DMS79 (cell line): ENCODE measurements around the gene IFNL3.
"Not testable (repeated sequence)": the region's sequence is repeated elsewhere in the genome, so short reads cannot be mapped to it uniquely, and the experiment has no call there.

Source experiments
- DNase-seq: peaks from one replicate; lab custom pipeline; 2025; lab: John Stamatoyannopoulos, UW

IFNL3 gene

DNA sequence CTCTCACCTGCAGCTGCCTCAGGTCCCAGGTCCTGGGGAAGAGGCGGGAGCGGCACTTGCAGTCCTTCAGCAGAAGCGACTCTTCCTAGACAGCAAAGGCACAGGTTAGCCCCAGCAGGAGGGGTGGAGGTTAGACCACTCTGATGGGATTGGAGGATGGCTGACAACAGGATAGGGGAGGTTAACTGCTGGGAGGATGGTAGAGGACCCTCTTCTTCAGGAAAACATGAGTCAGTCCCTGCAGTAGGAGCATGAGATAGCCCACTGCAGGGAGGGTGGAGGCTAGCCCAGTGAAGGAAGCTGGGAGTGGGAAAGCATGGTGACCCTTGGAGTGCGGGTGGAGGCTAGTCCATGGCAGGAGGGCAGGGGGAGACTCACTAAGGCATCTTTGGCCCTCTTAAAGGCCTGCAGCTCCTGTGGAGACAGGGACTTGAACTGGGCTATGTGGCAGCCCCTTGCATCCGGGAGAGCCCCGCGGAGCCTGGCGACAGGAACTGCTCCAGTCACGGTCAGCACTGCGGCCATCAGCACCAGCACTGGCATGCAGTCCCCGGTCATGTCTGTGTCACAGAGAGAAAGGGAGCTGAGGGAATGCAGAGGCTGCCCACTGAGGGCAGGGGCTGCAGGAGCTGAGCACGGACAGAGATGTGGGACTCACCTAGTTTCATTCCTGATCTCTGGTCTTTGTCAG is at the start of gene IFNL3:
TSS of gene IFNL3 (minus strand) at position 597 of the 691 bp plus-strand sequence. CDS start at position 558, 39 bp downstream.
- not testable (repeated sequence) for DNase-seq

DNA sequence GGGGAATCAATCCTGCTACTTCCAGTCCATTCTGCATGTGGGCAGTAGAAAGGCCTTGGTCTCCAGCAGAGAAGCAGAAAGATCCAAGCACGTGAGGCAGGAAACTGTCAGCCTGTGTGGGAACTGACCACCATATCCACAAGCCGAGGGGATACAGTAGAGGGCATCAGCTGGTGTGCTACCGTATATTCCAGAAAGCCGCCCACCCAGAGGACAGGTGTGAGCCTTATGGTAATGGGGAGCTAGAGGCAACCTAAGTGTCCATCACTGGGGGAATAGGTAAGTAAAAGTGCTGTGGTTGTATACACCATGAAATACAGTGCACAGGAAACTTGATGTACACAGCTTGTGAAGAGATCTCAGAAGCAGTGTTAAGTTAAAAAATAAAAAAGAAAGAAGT is 48.6 kb upstream of the IFNL3 start:
- DNase-seq = no peak

DNA sequence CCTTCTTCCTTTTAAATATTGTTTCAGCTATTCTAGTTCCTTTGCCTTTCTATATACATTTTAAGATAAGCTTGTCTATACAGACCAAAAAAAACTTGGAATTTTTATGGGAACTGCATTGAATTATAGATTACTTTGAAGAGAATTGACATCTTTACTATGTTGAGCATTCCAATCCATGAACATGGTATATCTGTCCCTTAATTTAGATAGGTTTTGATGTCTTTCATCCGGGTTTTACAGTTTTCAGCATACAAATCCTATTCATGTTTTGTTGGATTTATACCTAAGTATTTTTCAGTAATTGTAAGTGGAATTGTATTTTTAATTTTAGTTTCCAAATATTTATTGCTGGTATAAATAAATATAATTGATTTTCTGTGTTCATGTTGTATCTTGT is 39.2 kb upstream of the IFNL3 start:
- no peak for DNase-seq

DNA sequence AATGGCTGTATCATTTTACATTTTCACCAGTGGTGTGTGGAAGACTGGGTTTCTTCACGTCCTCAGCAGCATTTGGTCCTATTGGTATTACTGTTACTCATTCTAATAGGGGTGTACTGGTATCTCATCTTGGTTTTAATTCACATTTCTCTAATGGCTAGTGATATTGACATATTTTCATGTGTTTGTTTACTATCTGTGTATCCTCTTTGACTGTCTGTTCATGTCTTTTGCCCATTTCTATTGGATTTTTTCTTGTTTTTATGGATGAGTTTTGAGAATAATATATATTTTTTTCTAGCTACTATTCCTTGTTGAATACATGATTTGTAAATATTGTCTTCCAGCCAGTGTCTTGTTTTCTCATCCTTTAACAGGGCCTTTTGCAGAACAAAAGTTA is 37.2 kb upstream of the IFNL3 start:
- no peak for DNase-seq

DNA sequence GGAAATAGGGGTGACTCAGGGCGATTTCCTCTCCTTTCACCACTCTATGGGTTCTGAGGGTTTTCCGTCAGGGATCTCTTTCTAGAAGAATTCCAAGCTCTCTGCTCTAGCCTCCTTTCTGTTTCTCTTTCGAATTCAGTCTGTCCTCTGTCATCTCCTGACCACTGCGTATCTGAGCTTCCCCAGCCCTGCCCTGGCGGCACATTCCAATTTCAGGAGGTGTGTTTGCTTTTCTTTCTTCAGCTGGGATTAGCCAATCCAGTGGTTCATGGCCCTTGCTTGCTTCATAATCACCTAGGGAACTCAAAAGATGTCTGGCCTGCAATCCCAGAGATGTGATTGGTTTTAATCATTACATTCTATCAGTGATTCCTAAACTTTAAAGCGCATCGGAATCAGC is 32.8 kb upstream of the IFNL3 start:
- no peak for DNase-seq

DNA sequence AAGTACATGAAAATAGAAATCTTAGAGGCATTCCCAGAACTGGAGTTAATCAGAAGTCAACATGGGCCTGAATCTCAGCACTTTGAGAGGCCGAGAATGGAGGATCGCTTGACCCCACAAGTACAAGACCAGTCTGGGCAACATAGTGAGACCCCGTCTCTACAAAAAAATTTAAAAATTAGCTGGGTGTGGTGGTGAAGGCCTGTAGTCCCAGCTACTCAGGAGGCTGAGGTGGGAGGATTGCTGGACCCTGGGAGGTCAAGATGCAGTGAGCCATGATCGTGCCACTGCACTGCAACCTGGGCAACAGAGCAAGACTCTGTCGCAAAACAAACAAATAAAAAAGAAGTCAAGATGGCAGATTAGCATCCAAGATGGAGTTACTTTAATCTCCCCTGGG is 31.9 kb upstream of the IFNL3 start:
- no peak for DNase-seq

DNA sequence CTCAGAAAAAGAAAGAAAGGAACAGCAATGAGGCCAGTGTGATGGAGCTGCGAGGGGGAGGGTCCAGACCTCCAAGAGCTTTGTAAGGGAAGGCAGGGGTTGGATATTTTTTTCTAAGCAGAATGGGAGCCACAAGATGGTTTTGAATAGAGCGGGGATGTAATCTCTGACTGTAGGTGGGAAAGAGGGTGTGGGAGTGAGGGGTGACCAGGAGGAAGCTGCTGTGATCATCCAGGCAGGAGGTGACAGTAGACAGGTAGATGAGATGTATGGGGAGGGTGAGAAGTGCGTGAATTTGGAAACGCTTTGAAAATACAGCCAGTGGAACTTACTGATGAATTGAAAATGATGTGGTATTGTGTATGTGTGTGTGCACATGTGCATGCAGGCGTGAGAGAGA is 30.8 kb upstream of the IFNL3 start:
- DNase-seq = no peak

DNA sequence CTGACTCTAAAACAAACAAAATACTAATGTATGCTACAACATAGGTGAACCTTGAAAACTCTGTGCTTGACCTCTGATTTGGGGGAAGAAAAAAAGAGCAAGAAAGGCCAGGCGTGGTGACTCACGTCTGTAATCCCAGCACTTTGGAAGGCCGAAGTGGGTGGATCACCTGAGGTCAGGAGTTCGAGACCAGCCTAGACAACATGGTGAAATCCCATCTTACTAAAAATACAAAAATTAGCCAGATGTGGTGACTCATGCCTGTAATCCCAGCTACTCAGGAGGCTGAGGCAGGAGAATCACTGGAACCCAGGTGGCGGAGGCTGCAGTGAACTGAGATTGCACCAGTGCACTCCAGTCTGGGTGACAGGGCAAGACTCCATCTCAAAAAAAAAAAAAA is 29.1 kb upstream of the IFNL3 start:
- not testable (repeated sequence) for DNase-seq

DNA sequence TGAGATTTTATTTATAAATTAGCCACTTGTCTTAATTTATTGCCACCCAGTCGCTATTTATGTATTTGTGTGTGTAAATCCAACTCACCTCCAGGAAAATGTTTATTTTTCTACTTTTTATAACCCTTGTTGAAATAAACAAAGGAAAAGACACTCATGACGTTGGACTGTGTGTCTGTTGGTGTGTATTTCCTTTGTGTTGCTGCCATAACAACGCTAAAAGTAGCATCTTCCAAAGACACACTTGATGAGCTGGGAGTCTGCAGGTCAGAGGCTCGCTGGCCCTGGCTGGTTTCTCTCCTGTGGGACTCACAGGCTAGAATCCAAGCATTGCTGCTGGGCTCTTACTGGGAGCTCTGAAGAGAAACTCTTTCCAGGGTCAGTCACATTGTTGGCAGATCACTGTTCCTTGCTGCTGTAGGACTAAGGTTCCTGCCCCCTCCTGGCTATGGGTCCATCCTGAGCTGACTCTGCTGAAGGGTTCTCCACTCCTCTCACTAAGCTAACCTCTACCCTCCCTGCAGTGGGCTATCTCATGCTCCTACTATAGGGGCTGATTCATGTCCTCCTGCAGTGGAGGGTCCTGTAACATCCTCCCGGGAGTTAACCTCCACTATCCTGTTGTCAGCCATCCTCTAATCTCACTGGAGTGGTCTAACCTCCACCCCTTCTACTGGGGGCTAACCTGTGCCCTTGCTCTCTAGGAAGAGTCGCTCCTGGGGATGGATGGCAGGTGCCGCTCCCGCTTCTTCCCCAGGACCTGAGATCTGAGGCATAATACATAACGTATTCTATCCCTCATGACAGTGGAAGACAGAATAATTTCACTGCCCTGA is 25.4 kb upstream of the IFNL3 start:
- DNase-seq = no peak

DNA sequence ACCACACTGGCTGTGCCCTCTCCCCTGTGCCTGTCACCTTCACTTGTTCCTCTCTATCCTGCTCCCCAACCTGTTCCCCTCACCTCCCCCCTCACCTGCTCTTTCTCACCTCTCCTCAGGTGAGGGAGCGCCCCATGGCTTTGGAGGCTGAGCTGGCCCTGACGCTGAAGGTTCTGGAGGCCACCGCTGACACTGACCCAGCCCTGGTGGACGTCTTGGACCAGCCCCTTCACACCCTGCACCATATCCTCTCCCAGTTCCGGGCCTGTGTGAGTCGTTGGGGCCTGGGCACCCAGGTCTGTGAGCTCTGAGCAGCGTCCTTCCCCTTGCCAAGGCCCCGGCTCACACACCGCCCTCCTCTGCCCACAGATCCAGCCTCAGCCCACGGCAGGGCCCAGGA is 24.6 kb upstream of the IFNL3 start:
- DNase-seq = not testable (repeated sequence)

DNA sequence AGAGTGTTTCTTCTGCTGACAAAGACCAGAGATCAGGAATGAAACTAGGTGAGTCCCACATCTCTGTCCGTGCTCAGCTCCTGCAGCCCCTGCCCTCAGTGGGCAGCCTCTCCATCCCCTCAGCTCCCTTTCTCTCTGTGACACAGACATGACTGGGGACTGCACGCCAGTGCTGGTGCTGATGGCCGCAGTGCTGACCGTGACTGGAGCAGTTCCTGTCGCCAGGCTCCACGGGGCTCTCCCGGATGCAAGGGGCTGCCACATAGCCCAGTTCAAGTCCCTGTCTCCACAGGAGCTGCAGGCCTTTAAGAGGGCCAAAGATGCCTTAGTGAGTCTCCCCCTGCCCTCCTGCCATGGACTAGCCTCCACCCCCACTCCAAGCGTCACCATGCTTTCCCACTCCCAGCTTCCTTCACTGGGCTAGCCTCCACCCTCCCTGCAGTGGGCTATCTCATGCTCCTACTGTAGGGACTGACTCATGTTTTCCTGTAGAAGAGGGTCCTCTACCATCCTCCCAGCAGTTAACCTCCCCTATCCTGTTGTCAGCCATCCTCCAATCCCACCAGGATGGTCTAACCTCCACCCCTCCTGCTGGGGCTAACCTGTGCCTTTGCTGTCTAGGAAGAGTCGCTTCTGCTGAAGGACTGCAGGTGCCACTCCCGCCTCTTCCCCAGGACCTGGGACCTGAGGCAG is 23.9 kb upstream of the IFNL3 start:
- DNase-seq = not testable (repeated sequence)

DNA sequence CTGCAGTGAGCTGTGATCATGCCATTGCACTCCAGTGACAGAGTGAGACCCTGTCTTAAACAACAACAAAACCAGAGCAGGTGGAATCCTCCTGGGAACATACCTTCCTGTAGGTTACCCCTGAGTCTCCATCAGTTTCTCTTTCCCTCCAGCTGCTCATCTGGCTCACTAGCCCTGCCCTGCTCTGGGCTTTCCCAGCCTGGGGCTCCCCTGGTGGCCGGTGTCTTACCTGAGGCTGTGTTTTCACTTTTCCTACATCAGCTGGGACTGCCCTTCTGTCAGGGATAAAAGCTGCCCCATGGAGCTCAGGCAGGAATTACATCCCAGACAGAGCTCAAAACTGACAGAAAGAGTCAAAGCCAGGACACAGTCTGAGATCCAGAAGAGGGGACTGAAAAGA is 23.3 kb upstream of the IFNL3 start, which contains the start of gene IFNL2:
TSS of gene IFNL2 (plus strand) at position 312 of the 400 bp plus-strand sequence. CDS start 173 bp downstream, outside the sequence.
- DNase-seq = not testable (repeated sequence)

DNA sequence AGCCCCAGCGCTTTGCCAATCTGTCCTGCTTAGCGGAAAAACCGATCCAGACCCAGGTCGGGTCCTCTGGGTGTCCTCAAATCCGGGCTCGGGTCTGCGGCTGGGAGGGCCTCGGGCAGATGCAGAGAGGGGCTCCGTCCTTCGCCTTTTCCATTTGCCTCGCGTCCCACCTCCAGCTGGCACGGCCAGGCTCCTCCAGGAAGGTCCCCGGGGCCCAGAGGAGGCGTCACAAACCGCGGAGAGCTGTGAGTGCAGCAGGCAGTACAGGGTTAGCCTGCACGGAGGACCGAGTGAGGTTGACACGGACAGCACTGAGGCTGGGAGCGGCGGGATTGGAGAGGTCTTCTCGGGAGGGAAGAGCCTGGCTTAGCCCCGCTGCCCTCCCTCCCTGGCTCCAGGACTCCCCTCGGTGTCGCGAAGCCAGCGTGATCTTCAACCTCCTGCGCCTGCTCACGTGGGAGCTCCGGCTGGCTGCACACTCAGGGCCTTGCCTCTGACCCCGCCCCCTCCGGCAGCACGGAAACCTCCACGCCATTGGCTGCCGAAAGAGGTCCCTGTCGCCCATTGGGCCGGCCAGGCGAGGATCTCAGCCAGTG is 20.6 kb upstream of the IFNL3 start:
- no peak for DNase-seq

DNA sequence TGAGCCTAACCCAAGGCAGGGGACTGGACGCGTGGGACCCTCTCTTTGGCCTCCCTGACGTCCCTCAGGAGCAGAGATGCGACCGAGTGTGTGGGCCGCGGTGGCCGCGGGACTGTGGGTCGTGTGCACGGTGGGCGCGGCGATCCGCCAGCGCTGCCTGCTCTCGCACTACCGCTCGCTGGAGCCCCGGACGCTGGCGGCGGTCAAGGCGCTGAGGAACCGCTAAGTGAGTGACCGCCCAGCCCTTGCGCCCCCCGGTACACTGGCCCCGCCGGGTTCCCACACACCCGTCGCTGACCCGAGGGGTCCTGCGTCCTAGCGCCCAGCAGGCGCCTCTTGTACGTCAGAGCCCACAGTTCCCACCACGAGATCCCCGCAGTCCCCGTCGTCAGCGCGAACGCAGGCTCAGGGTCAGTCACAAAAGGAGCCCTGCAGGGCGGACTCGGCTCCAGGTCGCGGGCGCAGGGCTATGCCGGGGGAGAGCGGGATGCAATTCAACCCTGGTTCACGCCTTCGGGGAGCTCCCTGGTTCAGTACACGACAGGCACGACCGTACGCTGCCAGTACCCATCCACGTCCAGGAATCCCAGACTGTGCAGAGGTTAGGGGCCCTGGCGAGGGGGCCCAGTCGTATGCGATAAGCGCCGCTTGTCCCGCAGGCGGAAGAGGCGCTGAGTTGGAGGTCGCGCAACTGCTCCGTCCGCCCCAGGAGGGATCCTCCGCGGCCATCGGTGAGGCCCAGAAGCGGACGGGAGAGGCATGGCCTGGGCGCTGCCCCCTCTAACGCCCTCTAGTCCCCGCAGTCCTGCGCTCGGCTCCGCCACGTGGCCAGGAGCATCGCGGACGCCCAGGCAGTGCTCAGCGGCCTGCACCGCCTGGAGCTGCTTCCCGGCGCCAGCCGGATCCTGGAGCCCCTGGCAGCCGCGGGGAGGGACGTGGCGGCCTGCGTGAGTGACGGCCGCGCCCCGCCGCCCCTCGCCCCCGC is 19.8 kb upstream of the IFNL3 start:
- no peak for DNase-seq

DNA sequence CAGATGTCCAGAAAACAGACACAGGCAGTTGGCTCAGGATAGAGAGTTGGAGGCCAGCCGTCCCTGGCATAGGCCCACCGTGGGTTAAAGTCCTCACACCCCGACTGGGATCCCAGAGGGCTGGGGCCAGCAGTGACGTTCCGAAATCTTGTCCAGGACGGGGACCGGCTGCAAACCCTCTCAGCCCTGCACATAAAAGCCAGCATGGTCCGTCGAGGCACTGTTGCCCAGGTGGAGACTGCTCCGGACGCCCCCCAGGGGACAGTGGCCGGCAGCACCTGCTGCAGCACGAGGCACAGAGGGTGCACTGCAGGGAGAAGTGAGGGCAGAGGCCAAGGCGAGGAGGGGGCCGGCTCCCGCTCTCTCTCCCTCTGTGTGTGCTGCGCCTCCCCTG is 19.1 kb upstream of the IFNL3 start:
- no peak for DNase-seq

DNA sequence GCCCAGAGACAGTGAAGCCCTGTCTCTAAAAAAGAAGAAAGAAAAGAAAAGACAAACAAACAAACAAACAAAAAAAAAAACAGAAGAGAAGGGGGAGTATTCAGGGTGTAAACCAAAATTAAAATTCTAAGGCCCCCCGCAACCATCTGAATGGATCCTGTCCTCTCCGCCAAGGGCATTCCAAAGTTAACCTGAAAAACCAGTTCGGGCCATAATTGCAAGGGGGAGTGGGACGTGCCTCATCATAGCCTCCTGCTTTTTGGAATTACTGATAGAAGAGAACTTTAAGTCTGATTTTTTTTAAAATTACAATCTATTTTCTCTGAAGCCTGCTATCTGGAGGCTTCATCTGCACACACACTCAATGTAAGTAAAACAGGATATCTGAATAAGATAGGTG is 17.7 kb upstream of the IFNL3 start:
- DNase-seq = no peak

DNA sequence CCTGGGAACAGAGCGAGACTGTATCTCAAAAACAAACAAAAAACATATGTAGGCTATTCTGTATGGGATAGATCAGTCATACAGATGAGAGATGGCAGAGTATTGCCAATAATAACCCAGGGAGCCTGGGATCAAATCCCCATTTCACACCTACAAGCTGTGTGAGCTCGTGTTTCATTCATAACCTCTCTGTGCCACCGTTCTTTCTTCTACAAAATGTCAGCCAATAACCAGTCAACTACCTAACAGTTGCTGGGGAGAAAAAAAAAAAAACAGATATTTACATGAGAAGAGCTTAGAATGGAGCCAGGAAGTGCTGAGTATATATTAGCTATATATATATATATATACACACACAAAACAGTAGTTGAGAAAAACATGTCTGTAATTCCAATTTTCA is 16.9 kb upstream of the IFNL3 start:
- DNase-seq = no peak

DNA sequence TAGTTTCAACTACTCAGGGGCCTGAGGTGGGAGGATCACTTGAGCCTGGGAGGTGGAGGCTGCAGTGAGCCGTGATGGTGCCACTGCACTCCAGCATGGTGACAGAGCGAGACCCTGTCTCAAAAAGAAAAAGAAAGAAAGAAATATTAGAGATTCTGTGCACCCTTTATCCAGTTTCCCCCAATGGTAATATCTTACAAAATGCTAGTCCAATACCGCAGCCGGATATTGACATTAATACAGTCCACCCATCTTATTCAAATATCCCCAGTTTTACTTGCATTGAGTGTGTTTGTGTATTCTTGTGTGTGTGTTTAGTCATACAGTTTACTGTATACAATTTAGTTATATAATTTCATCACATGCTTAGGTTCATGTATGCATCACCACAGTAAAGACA is 12.4 kb upstream of the IFNL3 start:
- no peak for DNase-seq

DNA sequence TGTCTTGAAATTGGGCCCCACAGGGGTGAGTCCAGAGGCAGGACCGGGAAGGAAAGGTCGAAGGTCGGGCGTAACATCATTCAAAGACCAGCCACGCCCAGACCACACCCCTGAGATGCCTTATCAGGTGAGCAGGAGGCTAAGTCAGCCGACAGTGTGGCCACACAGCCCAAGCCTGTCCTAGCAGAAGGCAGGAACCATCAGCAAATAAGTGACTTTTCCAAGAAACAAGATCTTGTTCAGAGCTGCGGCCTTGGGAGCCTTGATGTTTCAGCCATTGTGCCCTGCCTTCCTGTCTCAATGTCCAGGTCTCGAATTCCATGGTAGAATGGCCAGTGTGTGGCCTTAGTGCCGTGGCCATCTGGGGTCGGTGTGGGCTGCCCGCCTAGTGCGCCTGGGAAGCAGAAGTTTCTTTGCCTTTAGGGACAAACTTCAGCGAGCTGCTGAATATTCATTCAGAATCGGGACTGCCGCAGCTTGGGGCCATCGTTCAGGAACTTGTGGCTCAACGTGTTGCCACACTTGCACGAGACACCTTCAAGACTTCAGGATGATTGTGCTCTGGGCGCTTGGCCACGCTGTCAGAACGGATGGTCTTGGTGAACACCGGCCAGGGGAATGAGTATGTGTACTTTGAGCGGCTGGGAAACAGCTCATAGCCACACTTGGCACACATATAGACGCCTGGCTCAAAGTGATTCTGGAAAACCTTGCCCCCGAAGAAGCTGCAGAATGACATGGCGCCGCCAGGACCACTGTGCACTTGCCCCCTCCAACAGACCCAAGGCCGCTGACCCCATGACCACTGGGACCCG is 9.9 kb upstream of the IFNL3 start:
- DNase-seq = no peak
